OCI-LY3 (cell line): ENCODE data around the gene DPM1.

Experiments used
- CTCF ChIP-seq: fragments of 200-600, 300-600 bp; sonication (generic); IDR thresholded peaks from 2 replicates; pipeline ENCODE4 v1.5.1; 2014; ENCODE audit warnings: antibody characterized with exemption, low read length, low read depth
- EZH2phosphoT487 ChIP-seq: fragments of 200-600 bp; shearing (Covaris generic); IDR thresholded peaks from 2 replicates; pipeline ENCODE4 v1.6.1; 2018; ENCODE audit warnings: antibody characterized with exemption, mixed run types, low read depth

- TF ChIP-seq CTCF: no peak
- TF ChIP-seq EZH2phosphoT487: no peak
These were observed 1.3 kb upstream of the DPM1 start for GRCh38 chr20:50959543-50960126.
